IMR-90 (cell line): Measurements from ENCODE around the gene EIF3A. TPM values are rescaled to one million over a fixed set of nuclear protein-coding genes. Genes with fewer than 3 reads are reported as not detected.
A peak's percentile ranks its signal among the peaks of the same experiment; 100 is the strongest.

Experiments
- ATAC-seq: fragments of 200-7000 bp; cut with Tn5 transposase; 2 replicates; pipeline ENCODE4 v1.9.1; 2020; ENCODE audit warnings: low read depth, mild to moderate bottlenecking, moderate library complexity
- Bru-seq: library from RNA; stranded (reverse); fragments of 400-500 nt; gene quantifications from one replicate; lab custom pipeline; 2021; lab: Mats Ljungman, UMichigan
- BruChase-seq, 2 experiments: library from RNA; stranded (reverse); fragments of 400-500 nt; gene quantifications; one replicate each; lab custom pipeline; 2021; lab: Mats Ljungman, UMichigan
- BruUV-seq: library from RNA; stranded (reverse); fragments of 400-500 nt; replicated peaks from 2 replicates; lab custom pipeline; 2021; lab: Mats Ljungman, UMichigan
- CTCF ChIA-PET: fragments of 300-600 bp; formaldehyde crosslinking; extraction: SDS; loops from one replicate; lab custom pipeline; 2021; ENCODE audit warnings: antibody characterized with exemption; lab: Yijun Ruan, JAX
- POLR2A ChIA-PET: fragments of 300-600 bp; sonication (Branson Sonifier 250); formaldehyde crosslinking; loops from one replicate; lab custom pipeline; 2022; ENCODE audit warnings: antibody characterized with exemption; ENCODE audit not compliant: unreplicated experiment; lab: Charles Lee
- DNase-seq: peaks from one replicate; pipeline ENCODE4 v3.0.0; 2013
- H2AFZ ChIP-seq: replicated peaks from 2 replicates; pipeline ENCODE3; 2013; ENCODE audit warnings: low read length, mild to moderate bottlenecking; ENCODE audit not compliant: poor library complexity
- H2AK5ac ChIP-seq: 2 replicates; pipeline ENCODE4 v1.6.1; 2013; ENCODE audit warnings: low read depth, low read length, inconsistent platforms
- H2AK9ac ChIP-seq: replicated peaks from 2 replicates; pipeline ENCODE3; 2013; ENCODE audit warnings: mild to moderate bottlenecking, low read depth, low read length, moderate library complexity; ENCODE audit not compliant: poor library complexity
- H2BK120ac ChIP-seq: 2 replicates; pipeline ENCODE4 v1.6.1; 2013; ENCODE audit warnings: low read depth, low read length, inconsistent platforms
- H2BK15ac ChIP-seq: 3 replicates; pipeline ENCODE4 v1.6.1; 2013; ENCODE audit warnings: low read depth, low read length, inconsistent platforms
- H2BK20ac ChIP-seq: 2 replicates; pipeline ENCODE4 v1.6.1; 2013; ENCODE audit warnings: low read depth, mild to moderate bottlenecking, inconsistent platforms, low read length, moderate library complexity
- H2BK5ac ChIP-seq: 2 replicates; pipeline ENCODE4 v1.6.1; 2013; ENCODE audit warnings: mild to moderate bottlenecking, low read depth, low read length, inconsistent platforms; ENCODE audit not compliant: poor library complexity, severe bottlenecking
- H3K14ac ChIP-seq: replicated peaks from 2 replicates; pipeline ENCODE4 v1.6.1; 2013; ENCODE audit warnings: low read depth, low read length, inconsistent platforms
- H3K18ac ChIP-seq: 2 replicates; pipeline ENCODE4 v1.6.1; 2013; ENCODE audit warnings: low read depth, low read length, control low read depth
- H3K23ac ChIP-seq: 2 replicates; pipeline ENCODE4 v1.6.1; 2013; ENCODE audit warnings: low read depth, low read length, inconsistent platforms
- H3K27ac ChIP-seq: 2 replicates; pipeline ENCODE4 v1.5.1; 2013; ENCODE audit warnings: mild to moderate bottlenecking, control low read depth, low read length; ENCODE audit not compliant: insufficient read depth
- H3K27me3 ChIP-seq: 2 replicates; pipeline ENCODE4 v1.6.1; 2013; ENCODE audit warnings: low read length; ENCODE audit not compliant: control insufficient read depth, insufficient read depth
- H3K36me3 ChIP-seq: 2 replicates; pipeline ENCODE4 v1.6.1; 2013; ENCODE audit warnings: low read length, mixed read lengths; ENCODE audit not compliant: control insufficient read depth, insufficient read depth
- H3K4ac ChIP-seq: 2 replicates; pipeline ENCODE4 v1.6.1; 2013; ENCODE audit warnings: low read depth, low read length, inconsistent platforms
- H3K4me1 ChIP-seq: 2 replicates; pipeline ENCODE4 v1.6.1; 2013; ENCODE audit warnings: low read length, mixed read lengths; ENCODE audit not compliant: control insufficient read depth, insufficient read depth
- H3K4me2 ChIP-seq: 2 replicates; pipeline ENCODE4 v1.6.1; 2013; ENCODE audit warnings: low read depth, mild to moderate bottlenecking, control low read depth, low read length, moderate library complexity
- H3K4me3 ChIP-seq: 2 replicates; pipeline ENCODE4 v1.5.1; 2013; ENCODE audit warnings: low read depth, mild to moderate bottlenecking, control low read depth, low read length, moderate library complexity; ENCODE audit not compliant: insufficient read depth
- H3K56ac ChIP-seq: 2 replicates; pipeline ENCODE4 v1.6.1; 2013; ENCODE audit warnings: low read length, inconsistent platforms; ENCODE audit not compliant: insufficient read depth; ENCODE audit errors: extremely low read depth
- H3K79me1 ChIP-seq, 2 experiments: 2 replicates each; pipeline ENCODE4 v1.6.1; 2013; ENCODE audit warnings: low read length in 2 of 2, inconsistent platforms in 1 of 2, low read depth in 1 of 2
- H3K9ac ChIP-seq: 2 replicates; pipeline ENCODE4 v1.6.1; 2013; ENCODE audit warnings: low read depth, low read length, control low read depth
- H3K9me1 ChIP-seq: 2 replicates; pipeline ENCODE4 v1.6.1; 2013; ENCODE audit warnings: low read length, inconsistent platforms; ENCODE audit not compliant: insufficient read depth
- H3K9me3 ChIP-seq: 2 replicates; pipeline ENCODE4 v1.6.1; 2013; ENCODE audit warnings: low read length; ENCODE audit not compliant: control insufficient read depth, insufficient read depth
- H4K20me1 ChIP-seq: 2 replicates; pipeline ENCODE4 v1.6.1; 2013; ENCODE audit warnings: low read length, inconsistent platforms; ENCODE audit not compliant: insufficient read depth
- H4K5ac ChIP-seq: 2 replicates; pipeline ENCODE4 v1.6.1; 2013; ENCODE audit warnings: mild to moderate bottlenecking, low read depth, low read length, control low read depth
- H4K8ac ChIP-seq, 2 experiments: 2 replicates each; pipeline ENCODE4 v1.6.1; 2013; ENCODE audit warnings: low read depth in 2 of 2, low read length in 2 of 2, control low read depth in 1 of 2, inconsistent platforms in 1 of 2
- H4K91ac ChIP-seq: 2 replicates; pipeline ENCODE4 v1.6.1; 2013; ENCODE audit warnings: low read depth, low read length, inconsistent platforms; ENCODE audit not compliant: insufficient read depth
- BHLHE40 ChIP-seq: fragments of 150-350 bp; IDR thresholded peaks from 2 replicates; pipeline ENCODE4 v1.6.1; 2016; ENCODE audit warnings: mild to moderate bottlenecking, low read depth, low read length
- CHD1 ChIP-seq: IDR thresholded peaks from 2 replicates; pipeline ENCODE4 v1.6.1; 2012; ENCODE audit warnings: low read depth, low read length, improper control_type of control experiment
- MAFK ChIP-seq: IDR thresholded peaks from 2 replicates; pipeline ENCODE4 v1.6.1; 2012; ENCODE audit warnings: low read depth, low read length, improper control_type of control experiment
- MXI1 ChIP-seq: IDR thresholded peaks from 2 replicates; pipeline ENCODE4 v1.6.1; 2012; ENCODE audit warnings: low read depth, mild to moderate bottlenecking, low read length, moderate library complexity, borderline replicate concordance
- POLR2A ChIP-seq: IDR thresholded peaks from 2 replicates; pipeline ENCODE4 v1.6.1; 2012; ENCODE audit warnings: mild to moderate bottlenecking, low read depth, low read length
- RCOR1 ChIP-seq: IDR thresholded peaks from 2 replicates; pipeline ENCODE4 v1.6.1; 2012; ENCODE audit warnings: mild to moderate bottlenecking, low read length, improper control_type of control experiment; ENCODE audit not compliant: insufficient replicate concordance
- USF2 ChIP-seq: fragments of 150-350 bp; IDR thresholded peaks from 2 replicates; pipeline ENCODE4 v1.6.1; 2017; ENCODE audit warnings: mild to moderate bottlenecking, antibody characterized with exemption, low read length, low read depth
- WGBS, 2 experiments: methylation state at CpG; one replicate each; pipeline versions ENCODE4 v1.1.5 to v1.1.7; 2013; ENCODE audit warnings: missing lambda C conversion rate in 2 of 2; ENCODE audit not compliant: insufficient read length in 1 of 2; ENCODE audit errors: extremely low coverage in 2 of 2; 5-methylcytosine and 5-hydroxymethylcytosine counted together
- dilution Hi-C: fragments of 300-500 bp; cut with HindIII; formaldehyde crosslinking; loops from one replicate; pipeline ENCODE4 v1.14.3; 2018; ENCODE audit warnings: low sequenced_read_pairs; ENCODE audit not compliant: unreplicated experiment
- in situ Hi-C: fragments of 300-500 bp; cut with MboI; formaldehyde crosslinking; loops from 3 replicates; pipeline ENCODE4 v1.14.3; 2019; ENCODE audit warnings: low sequenced_read_pairs, inconsistent platforms, mixed read lengths
- intact Hi-C: fragments of 100-400 bp; cut with micrococcal nuclease; formaldehyde crosslinking; loops from 2 replicates; pipeline ENCODE4 v1.10.0; 2022
- long read RNA-seq: library from polyadenylated mRNA; unstranded; transcript quantifications from one replicate; pipeline ENCODE4 v2.0.0, GENCODE V29; 2021; ENCODE audit not compliant: unreplicated experiment
- polyA plus RNA-seq, 3 experiments: library from polyadenylated mRNA; depleted of rRNA; stranded (reverse); fragments of >200 nt; gene quantifications; 2 replicates each; pipeline ENCODE4 v1.2.3, GENCODE V29; 2012; ENCODE audit warnings: low replicate concordance in 1 of 3
- total RNA-seq: library from RNA; depleted of rRNA; stranded (reverse); fragments of >200 nt; gene quantifications from 2 replicates; pipeline ENCODE4 v1.2.3, GENCODE V29; 2012; rRNA removed

EIF3A gene
- total RNA-seq (145 and 156 TPM in 2 replicates), polyA plus RNA-seq (2012; rRNA removed) (39.1 and 49.6 TPM in 2 replicates), Bru-seq, nascent RNA (percentile 98 among the genes with signal in this experiment), BruChase-seq, experiment 1, labeled RNA remaining after a 6-hour chase (percentile 99 among the genes with signal in this experiment), BruChase-seq, experiment 2, labeled RNA remaining after a 2-hour chase (percentile 99 among the genes with signal in this experiment)
- polyA plus RNA-seq (2012; cell fraction: cytosol; rRNA removed), result 11.3 and 13.5 TPM in 2 replicates
- 7.7 and 33.1 TPM in 2 replicates for polyA plus RNA-seq (2012; cell fraction: nucleus; rRNA removed; ENCODE audit: low replicate concordance)
- long read RNA-seq, full-length matches to known transcripts, result 110 of 315 reads
- long read RNA-seq, partial matches to known transcripts, result 187 of 315 reads
- long read RNA-seq, other reads (novel, unspliced or antisense), result 18 of 315 reads

GRCh38 chr10:119080521-119081259, at the start of gene EIF3A:
Gene EIF3A, minus strand, starts transcription at chr10:119080817. Its CDS starts 141 bp downstream, at chr10:119080676.
- CTCF ChIA-PET, result no interaction called here

More at GRCh38 chr10:119080521-119081259, at the start of gene EIF3A:
- H2BK5ac ChIP-seq, result peak within 1 kb of the TSS; percentile 95
- POLR2A ChIA-PET, result no interaction called here
- WGBS, 2 experiments, result 3% methylated on average over 51 of the region's 74 CpGs; no CpG with 5 or more reads in 1 of the 2 experiments
- H2BK15ac ChIP-seq, result peak within 1 kb of the TSS; percentile 9; the same call in 2 of the 3 replicates
- H3K9ac ChIP-seq, result peak within 1 kb of the TSS; percentile 99
- BruUV-seq, result no TSS peak
- H2AK5ac ChIP-seq, result peak within 1 kb of the TSS; percentile 87
- TF ChIP-seq CHD1, result no peak; the same call in 1 of the 2 replicates
- TF ChIP-seq POLR2A, result peak; percentile 96
- no peak for TF ChIP-seq RCOR1
- peak; percentile 79; the same call in 1 of the 2 replicates for TF ChIP-seq MXI1
- TF ChIP-seq MAFK, result peak; percentile 73
- TF ChIP-seq USF2, result peak; percentile 95
- TF ChIP-seq BHLHE40, result peak; percentile 60
- H2AK9ac ChIP-seq, result peak within 1 kb of the TSS; percentile 99
- H3K4me1 ChIP-seq, result 0 out of 2 replicates have a peak, but pooled peaks cover 1% of the 10 kb centered on the region
- intact Hi-C loops, result loop anchor here (1.0 to 2.0 kb wide), 2 partner anchors 24 to 98 kb away; partner anchors contain the start of genes DENND10 and PRDX3
- peak within 1 kb of the TSS; percentile 93 for H4K5ac ChIP-seq
- dilution Hi-C loops, result no loop called here
- no peaks in the 10 kb centered on the region for H3K27me3 ChIP-seq
- H3K27ac ChIP-seq, result peak within 1 kb of the TSS; percentile 96
- peak within 1 kb of the TSS; percentile 45; the same call in 1 of the 2 replicates for H2BK120ac ChIP-seq
- DNase-seq (peak; percentile 90), ATAC-seq (peak; percentile 87)
- peak within 1 kb of the TSS; percentile 97 for H3K14ac ChIP-seq
- H4K20me1 ChIP-seq, result peaks cover 43% of the 10 kb centered on the region
- peak within 1 kb of the TSS; percentile 95 for H3K18ac ChIP-seq
- 0 out of 2 replicates have a peak, but pooled peaks cover 1% of the 10 kb centered on the region for H3K36me3 ChIP-seq
- H2BK20ac ChIP-seq, result no peak within 1 kb of the TSS
- in situ Hi-C loops, result no loop called here
- H3K4me3 ChIP-seq, result peak within 1 kb of the TSS; percentile 85
- peaks cover 0 to 6% of the 10 kb centered on the region in 2 experiments; a peak in 1 of 4 replicates for H3K79me1 ChIP-seq
- peak within 1 kb of the TSS; percentile 94 for H2AFZ ChIP-seq
- peak within 1 kb of the TSS; percentile 93 for H3K4ac ChIP-seq
- peaks cover 7% of the 10 kb centered on the region; the same call in 1 of the 2 replicates for H3K9me1 ChIP-seq
- no peaks in the 10 kb centered on the region for H3K9me3 ChIP-seq
- peak within 1 kb of the TSS; percentile 93 for H4K91ac ChIP-seq
- peak within 1 kb of the TSS; percentile 96 for H3K56ac ChIP-seq
- H4K8ac ChIP-seq, result peak within 1 kb of the TSS; percentile 68 to 99
- peak within 1 kb of the TSS; percentile 99 for H3K4me2 ChIP-seq
- H3K23ac ChIP-seq, result peak within 1 kb of the TSS; percentile 94
